GM18870 (cell line): ENCODE results near the gene APEX2.
"Not testable (repeated sequence)": the region's sequence is repeated elsewhere in the genome, so short reads cannot be mapped to it uniquely, and the experiment has no call there.

Experiments used
- ATAC-seq: cut with Tn5 transposase; IDR thresholded peaks from one replicate; pipeline ENCODE4 v1.9.1; 2021; ENCODE audit warnings: moderate library complexity; ENCODE audit not compliant: unreplicated experiment

The APEX2 gene

GRCh38 chrX:55011294-55011693, 11.1 kb downstream of the APEX2 start:
- ATAC-seq = no peak

DNA sequence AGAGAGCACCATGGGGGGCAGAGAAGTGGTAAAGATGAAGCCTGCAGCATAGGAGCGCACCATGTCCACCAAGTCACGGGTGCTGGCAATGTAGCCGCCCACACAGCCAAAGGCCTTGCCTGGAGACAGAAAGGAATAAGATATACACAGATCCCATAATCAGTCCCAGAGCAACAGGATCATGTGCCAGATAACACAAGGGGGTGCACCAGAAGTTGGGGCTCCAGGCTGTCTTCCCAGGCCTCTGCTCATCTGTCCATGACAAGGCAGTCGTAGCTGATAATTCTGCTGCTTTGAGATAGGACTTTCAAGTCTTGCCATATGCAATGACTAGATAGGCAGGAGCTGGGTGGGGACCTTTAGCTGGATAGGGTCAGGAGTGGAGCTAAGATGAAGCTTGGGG, 14.7 kb downstream of the APEX2 start:
- no peak for ATAC-seq

DNA sequence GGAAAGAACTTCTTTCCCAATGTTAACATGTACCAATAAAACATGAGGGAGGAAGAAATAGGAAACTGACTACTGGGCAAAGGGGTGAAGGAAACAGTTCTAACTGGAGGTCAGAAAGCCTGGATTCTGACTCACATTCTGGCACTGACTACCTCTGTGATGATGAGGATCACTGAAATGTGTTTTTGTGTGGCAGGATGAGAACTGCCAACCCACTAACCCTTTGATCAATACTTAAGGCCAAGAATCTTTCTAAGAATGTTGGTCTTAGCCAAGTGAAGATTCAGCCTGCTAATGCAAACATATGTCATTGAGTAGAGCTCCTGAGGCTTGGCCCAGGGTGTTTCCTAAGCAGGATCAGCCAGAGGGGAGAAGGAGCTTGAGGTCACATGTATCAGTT, 26.0 kb downstream of the APEX2 start:
- no peak for ATAC-seq

GRCh38 chrX:55026840-55027239, 26.7 kb downstream of the APEX2 start:
- no peak for ATAC-seq

DNA sequence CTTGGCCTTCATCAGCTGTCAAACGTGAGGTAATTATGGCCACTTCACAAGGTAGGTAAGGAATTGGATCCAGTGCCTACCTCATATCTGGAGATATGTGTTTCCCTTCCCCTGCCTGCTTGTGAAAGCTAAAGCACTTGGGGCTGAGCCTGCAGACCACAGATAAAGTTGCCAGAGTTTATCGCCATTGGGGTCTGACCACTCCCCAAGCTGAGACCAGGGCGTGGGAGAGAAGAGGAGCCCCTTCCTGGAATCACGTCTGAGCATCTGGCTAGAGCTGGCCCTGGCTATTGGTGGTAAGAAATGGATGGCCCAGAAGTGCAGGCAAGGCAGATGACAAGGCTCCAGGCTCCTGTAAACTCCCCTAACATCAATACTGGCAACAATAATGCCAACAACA, 27.9 kb downstream of the APEX2 start:
- no peak for ATAC-seq

DNA sequence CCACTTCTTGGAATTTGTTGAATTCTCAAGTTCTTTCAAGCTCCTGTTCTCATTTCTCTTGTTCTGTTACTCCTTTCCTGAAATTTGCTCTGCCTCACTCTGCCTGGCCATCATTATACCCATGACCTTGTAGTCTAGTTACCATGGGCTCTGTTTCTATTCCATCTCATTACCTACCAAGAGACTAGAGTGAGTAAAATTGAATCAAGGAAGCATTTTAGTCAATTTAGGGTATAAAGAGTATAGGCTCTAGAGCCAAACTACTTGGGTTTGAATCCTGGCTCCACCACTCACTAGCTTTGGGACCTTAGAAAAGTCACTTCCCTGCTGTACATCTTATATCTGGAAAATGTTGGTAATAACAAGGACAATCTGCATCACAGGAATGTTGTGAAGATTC, 28.4 kb downstream of the APEX2 start:
- ATAC-seq = no peak

GRCh38 chrX:55029291-55029690, 29.1 kb downstream of the APEX2 start:
- no peak for ATAC-seq

- no peak for ATAC-seq
Measured at GRCh38 chrX:55030271-55031205, 30.4 kb downstream of the APEX2 start, which contains the start of gene ALAS2. ALAS2 (minus strand) TSS chrX:55030977; CDS start chrX:55026000, 4,977 bp downstream.

GRCh38 chrX:55033429-55033828, 33.3 kb downstream of the APEX2 start:
- ATAC-seq = no peak

GRCh38 chrX:55039471-55039870, 39.3 kb downstream of the APEX2 start:
- no peak for ATAC-seq

DNA sequence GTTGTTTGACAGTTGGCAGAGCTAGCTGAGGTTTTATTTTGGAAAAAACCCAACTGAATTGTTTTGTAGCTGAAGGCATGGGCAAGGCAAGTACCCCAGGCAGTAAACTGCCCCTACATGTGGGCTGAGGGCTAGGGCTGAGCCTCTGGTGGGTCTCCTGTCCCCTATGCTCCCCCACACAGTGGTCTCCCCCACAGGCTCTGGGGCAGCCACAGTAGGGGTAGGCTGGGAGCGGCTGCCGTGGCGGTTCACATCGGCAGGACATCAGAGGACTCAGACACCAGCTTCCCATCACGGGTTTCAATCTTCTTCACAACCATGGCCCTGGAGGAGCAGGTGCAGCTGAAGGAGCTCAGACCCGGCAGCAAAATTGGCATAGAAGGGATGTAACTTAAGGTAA, 41.4 kb downstream of the APEX2 start:
- no peak for ATAC-seq

GRCh38 chrX:55050599-55050998, 50.4 kb downstream of the APEX2 start:
- ATAC-seq = not testable (repeated sequence)

- no peak for ATAC-seq
Measured at GRCh38 chrX:55056820-55057674, 56.9 kb downstream of the APEX2 start.

- no peak for ATAC-seq
Measured at GRCh38 chrX:55057675-55058249, 57.6 kb downstream of the APEX2 start.
